Vagina (tissue), 2 donors: ENCODE data around the gene SPACA6. TPM values are rescaled to one million over a fixed set of nuclear protein-coding genes. Genes with fewer than 3 reads are reported as not detected.

Source experiments
- DNase-seq, 2 donors: peaks; one replicate each; pipeline ENCODE4 v3.0.0-alpha.2; 2017; ENCODE audit errors: extremely low spot score in 2 of 2
- H3K27ac ChIP-seq: fragments of 200-600 bp; sonication (generic); one replicate; pipeline ENCODE4 v1.5.1; 2019
- H3K27me3 ChIP-seq: fragments of 200-600 bp; sonication (generic); one replicate; pipeline ENCODE4 v1.5.1; 2019
- H3K36me3 ChIP-seq, 2 donors: fragments of 200-600 bp; sonication (generic); one replicate each; pipeline ENCODE4 v1.5.1; 2017 to 2019
- H3K4me1 ChIP-seq: fragments of 200-600 bp; sonication (generic); one replicate; pipeline ENCODE4 v1.5.1; 2019
- H3K4me3 ChIP-seq, 2 donors: fragments of 200-600 bp; sonication (generic); 1 replicate in 1 of 2; 2 replicates in 1 of 2; pipeline ENCODE4 v1.5.1; 2016 to 2019
- H3K9me3 ChIP-seq: fragments of 200-600 bp; sonication (generic); one replicate; pipeline ENCODE4 v1.5.1; 2019
- POLR2A ChIP-seq, 2 donors: fragments of 450-650 bp; IDR thresholded peaks; one replicate each; pipeline ENCODE4 v1.6.1; 2017; ENCODE audit warnings: antibody characterized with exemption in 2 of 2, mild to moderate bottlenecking in 2 of 2, moderate library complexity in 2 of 2
- POLR2AphosphoS5 ChIP-seq, 2 donors: sonication (generic); formaldehyde crosslinking; IDR thresholded peaks; one replicate each; pipeline ENCODE4 v1.9.0; 2017; ENCODE audit warnings: antibody characterized with exemption in 2 of 2, mild to moderate bottlenecking in 2 of 2, low read depth in 1 of 2; ENCODE audit not compliant: insufficient read depth in 1 of 2
- intact Hi-C: fragments of 100-400 bp; cut with DNase I; formaldehyde crosslinking; loops from one replicate; pipeline ENCODE4 v1.15.1; 2023
- total RNA-seq: library from RNA; depleted of rRNA; stranded (reverse); fragments of >200 nt; gene quantifications from one replicate; pipeline ENCODE4 v1.2.3, GENCODE V29; 2016
- TF ChIP-seq, protein P1 (sequence below), 3 experiments: fragments of 450-650 bp in 2 of 3; fragments of 200-600 bp in 1 of 3; sonication (generic) in 1 of 3; IDR thresholded peaks; one replicate each; pipeline ENCODE4 v1.5.1; 2017 to 2019; ENCODE audit warnings: antibody characterized with exemption in 3 of 3, mild to moderate bottlenecking in 2 of 3, moderate library complexity in 2 of 3

SPACA6 gene
- total RNA-seq, 1 donor from 2014 or later: 53.0 TPM

DNA sequence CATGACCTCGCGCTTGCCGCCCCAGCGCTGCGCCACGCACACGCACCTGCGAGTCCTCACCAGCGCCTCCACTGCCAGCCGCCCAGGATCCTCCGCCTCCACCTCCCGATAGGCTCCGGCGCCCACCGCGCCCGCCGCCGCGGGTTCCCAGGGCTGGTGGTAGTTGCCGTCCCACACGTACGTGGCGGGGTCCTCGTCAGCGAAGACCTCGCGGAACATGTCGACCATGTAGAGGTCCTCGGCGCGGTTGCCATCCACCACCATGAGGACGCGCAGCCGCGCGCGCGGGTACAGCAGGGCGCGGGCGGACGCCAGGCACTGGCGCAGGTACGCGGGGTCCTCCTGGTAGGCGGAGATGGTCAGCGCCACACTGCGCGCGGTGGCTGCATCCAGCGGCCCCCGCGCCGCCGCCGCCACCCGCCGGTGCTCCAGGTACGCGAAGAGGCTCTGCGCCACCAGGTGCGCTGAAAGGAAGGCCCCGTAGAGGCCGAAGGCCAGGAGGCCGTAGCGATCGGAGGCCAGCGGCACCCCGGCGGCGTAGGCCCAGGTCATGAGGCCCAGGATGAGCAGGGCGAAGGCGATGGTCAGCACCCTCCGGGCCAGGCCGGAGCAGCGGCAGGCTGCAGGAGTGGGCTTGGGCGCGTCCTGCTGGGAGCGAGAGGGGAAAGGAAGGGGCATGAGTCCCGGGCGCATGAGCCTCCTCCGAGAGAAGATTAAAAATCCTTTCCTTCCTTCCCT, 26.3 kb downstream of the SPACA6 start:
- Histone ChIP-seq H3K4me3 (peak overlapping the region; percentile 18 to 33), H3K36me3 (no peaks in the 10 kb centered on the region), H3K9me3 (no peaks in the 10 kb centered on the region), H3K4me1 (peaks cover 10% of the 10 kb centered on the region), H3K27me3 (peaks cover 5% of the 10 kb centered on the region), H3K27ac (no peak overlapping the region)
- DNase-seq: no peak
- TF ChIP-seq, protein P1, sequence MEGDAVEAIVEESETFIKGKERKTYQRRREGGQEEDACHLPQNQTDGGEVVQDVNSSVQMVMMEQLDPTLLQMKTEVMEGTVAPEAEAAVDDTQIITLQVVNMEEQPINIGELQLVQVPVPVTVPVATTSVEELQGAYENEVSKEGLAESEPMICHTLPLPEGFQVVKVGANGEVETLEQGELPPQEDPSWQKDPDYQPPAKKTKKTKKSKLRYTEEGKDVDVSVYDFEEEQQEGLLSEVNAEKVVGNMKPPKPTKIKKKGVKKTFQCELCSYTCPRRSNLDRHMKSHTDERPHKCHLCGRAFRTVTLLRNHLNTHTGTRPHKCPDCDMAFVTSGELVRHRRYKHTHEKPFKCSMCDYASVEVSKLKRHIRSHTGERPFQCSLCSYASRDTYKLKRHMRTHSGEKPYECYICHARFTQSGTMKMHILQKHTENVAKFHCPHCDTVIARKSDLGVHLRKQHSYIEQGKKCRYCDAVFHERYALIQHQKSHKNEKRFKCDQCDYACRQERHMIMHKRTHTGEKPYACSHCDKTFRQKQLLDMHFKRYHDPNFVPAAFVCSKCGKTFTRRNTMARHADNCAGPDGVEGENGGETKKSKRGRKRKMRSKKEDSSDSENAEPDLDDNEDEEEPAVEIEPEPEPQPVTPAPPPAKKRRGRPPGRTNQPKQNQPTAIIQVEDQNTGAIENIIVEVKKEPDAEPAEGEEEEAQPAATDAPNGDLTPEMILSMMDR (IDR thresholded peaks at IDR 0.05): no peak
- no peak for TF ChIP-seq POLR2A (IDR thresholded peaks at IDR 0.05)
- intact Hi-C loops: no loop called here

DNA sequence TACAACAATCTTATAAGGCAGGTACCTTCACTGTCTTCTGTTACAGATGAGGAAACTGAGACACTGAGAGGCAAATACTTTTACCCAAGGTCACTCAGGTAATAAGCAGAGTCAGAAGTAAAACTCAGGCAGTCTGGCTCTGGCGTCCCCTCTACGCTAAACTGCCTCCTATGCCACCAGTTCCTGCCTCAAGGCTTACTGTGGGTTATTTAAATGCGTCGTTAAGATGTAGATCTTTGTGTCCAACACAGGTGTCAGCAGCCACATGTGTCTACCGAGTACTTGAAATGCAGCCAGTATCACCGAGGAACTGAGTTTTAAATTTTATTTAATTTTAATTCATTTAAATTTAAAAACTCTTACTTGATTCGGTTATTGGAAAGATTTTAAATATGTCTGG, 28.8 kb downstream of the SPACA6 start:
- no peak for TF ChIP-seq POLR2A (IDR thresholded peaks at IDR 0.05)
- no peak for TF ChIP-seq POLR2AphosphoS5 (IDR thresholded peaks at IDR 0.05; ENCODE audit: insufficient read depth in 1 of 2, low read depth in 1 of 2)
- TF ChIP-seq, protein P1 (IDR thresholded peaks at IDR 0.05): no peak
- DNase-seq: no peak
- Histone ChIP-seq H3K36me3 (no peaks in the 10 kb centered on the region), H3K27ac (no peak overlapping the region), H3K4me1 (peaks cover 22% of the 10 kb centered on the region), H3K27me3 (peaks cover 5% of the 10 kb centered on the region), H3K4me3 (no peak overlapping the region), H3K9me3 (no peaks in the 10 kb centered on the region)
- intact Hi-C loops: no loop called here

DNA sequence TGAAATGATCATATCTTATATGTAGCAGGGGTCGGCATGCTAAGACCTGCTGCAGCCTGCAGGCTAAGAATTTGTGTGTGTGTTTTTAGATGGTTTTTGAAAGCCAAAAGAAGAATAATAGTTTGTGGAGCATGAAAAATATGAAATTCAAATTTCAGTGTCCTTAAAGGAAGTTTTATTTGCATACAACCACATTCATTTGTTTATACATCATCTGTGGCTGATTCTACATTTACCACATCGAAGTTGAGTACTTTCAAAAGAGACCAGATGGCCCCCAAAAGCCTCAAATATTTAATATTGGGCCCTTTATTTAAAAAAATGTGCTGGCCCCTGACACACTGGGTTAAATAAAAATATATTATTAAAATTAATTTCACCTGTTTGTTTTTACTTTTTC, 29.4 kb downstream of the SPACA6 start:
- H3K9me3 ChIP-seq: no peaks in the 10 kb centered on the region
- H3K4me3 ChIP-seq: no peak overlapping the region
- TF ChIP-seq POLR2AphosphoS5 (IDR thresholded peaks at IDR 0.05; ENCODE audit: insufficient read depth in 1 of 2, low read depth in 1 of 2) (no peak), POLR2A (IDR thresholded peaks at IDR 0.05) (no peak)
- TF ChIP-seq, protein P1 (IDR thresholded peaks at IDR 0.05): no peak
- H3K27ac ChIP-seq: no peak overlapping the region
- DNase-seq: no peak
- intact Hi-C loops: no loop called here
- H3K27me3 ChIP-seq: peaks cover 5% of the 10 kb centered on the region
- H3K36me3 ChIP-seq: no peaks in the 10 kb centered on the region
- peaks cover 22% of the 10 kb centered on the region for H3K4me1 ChIP-seq

DNA sequence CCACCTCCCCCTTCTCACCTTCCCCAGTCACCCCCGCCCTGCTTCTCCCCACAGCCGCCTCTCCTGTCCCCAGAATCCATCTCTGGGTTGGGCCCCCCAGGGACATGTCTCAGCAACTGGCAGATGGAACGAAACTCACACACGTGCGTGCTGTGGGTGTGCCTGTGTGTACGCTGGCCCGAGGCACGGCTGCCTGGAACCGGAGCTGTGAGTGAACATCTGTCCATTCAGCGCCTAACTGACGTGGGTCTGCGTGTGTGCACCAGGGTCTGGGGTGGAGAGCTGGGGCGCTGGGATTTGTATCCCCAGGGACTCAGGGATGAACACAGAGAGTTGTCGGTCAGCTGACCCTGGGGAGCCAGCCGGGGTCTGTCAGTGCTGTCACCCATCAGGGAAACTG, 31.4 kb downstream of the SPACA6 start:
- Histone ChIP-seq H3K27ac (no peak overlapping the region), H3K9me3 (no peaks in the 10 kb centered on the region), H3K4me3 (no peak overlapping the region), H3K4me1 (peaks cover 17% of the 10 kb centered on the region), H3K27me3 (peaks cover 4% of the 10 kb centered on the region), H3K36me3 (no peaks in the 10 kb centered on the region)
- TF ChIP-seq POLR2A (IDR thresholded peaks at IDR 0.05) (no peak), POLR2AphosphoS5 (IDR thresholded peaks at IDR 0.05; ENCODE audit: insufficient read depth in 1 of 2, low read depth in 1 of 2) (no peak)
- TF ChIP-seq, protein P1 (IDR thresholded peaks at IDR 0.05): no peak
- intact Hi-C loops: no loop called here
- DNase-seq: no peak

DNA sequence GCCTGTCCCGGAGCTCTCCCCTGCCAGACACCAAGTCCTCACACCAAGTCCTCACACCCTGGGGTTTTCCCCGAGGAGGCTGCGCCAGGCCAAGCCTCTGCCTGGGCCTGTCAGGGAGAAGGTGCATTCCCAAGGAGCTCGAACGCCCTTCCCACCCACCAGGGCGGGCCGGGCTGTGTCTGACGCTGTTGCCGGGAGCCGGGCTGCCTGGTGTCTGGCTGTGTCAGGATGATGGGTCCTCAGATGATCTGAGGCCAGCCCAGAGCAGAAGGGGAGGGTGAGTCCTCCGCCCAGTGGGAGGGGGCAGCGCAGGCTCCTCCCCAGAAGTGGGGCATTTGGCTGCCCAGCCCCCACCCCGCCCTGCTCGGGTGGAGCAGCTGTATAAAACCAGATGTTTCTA, 32.9 kb downstream of the SPACA6 start:
- H3K36me3 ChIP-seq: no peaks in the 10 kb centered on the region
- H3K27ac ChIP-seq: peak overlapping the region; percentile 60
- H3K4me1 ChIP-seq: peaks cover 14% of the 10 kb centered on the region
- H3K9me3 ChIP-seq: no peaks in the 10 kb centered on the region
- no peak for DNase-seq
- no peak overlapping the region for H3K4me3 ChIP-seq
- intact Hi-C loops: no loop called here
- TF ChIP-seq POLR2A (IDR thresholded peaks at IDR 0.05): no peak
- TF ChIP-seq POLR2AphosphoS5 (IDR thresholded peaks at IDR 0.05; ENCODE audit: insufficient read depth in 1 of 2, low read depth in 1 of 2): peak; percentile 23 to 56
- no peaks in the 10 kb centered on the region for H3K27me3 ChIP-seq
